BJ (cell line): ENCODE measurements around the gene SCAI. TPM values are rescaled to one million over a fixed set of nuclear protein-coding genes. Genes with fewer than 3 reads are reported as not detected.
"Not testable (repeated sequence)": the region's sequence is repeated elsewhere in the genome, so short reads cannot be mapped to it uniquely, and the experiment has no call there.

Experiments
- CTCF ChIA-PET: fragments of 350-600 bp; formaldehyde crosslinking; extraction: SDS; loops from one replicate; lab custom pipeline; 2021; ENCODE audit warnings: antibody characterized with exemption, inconsistent platforms; lab: Yijun Ruan, JAX
- POLR2A ChIA-PET: fragments of 300-600 bp; sonication (Branson Sonifier 250); formaldehyde crosslinking; extraction: SDS; loops from one replicate; lab custom pipeline; 2021; ENCODE audit warnings: antibody characterized with exemption; lab: Charles Lee
- DNase-seq: peaks from one replicate; pipeline ENCODE4 v3.0.0-alpha.2; 2011; ENCODE audit warnings: low read depth
- H3K27me3 ChIP-seq: 2 replicates; pipeline ENCODE4 v1.6.0; 2011; ENCODE audit warnings: low read length; ENCODE audit not compliant: control insufficient read depth, insufficient read depth
- H3K36me3 ChIP-seq: 2 replicates; pipeline ENCODE4 v1.5.1; 2011; ENCODE audit warnings: low read length; ENCODE audit not compliant: control insufficient read depth, insufficient read depth
- H3K4me3 ChIP-seq: 2 replicates; pipeline ENCODE4 v1.5.1; 2011; ENCODE audit warnings: low read depth, mild to moderate bottlenecking, control low read depth, low read length
- polyA plus RNA-seq: library from polyadenylated mRNA; depleted of rRNA; stranded (reverse); fragments of >200 nt; gene quantifications from 2 replicates; pipeline ENCODE4 v1.2.3, GENCODE V29; 2011
- TF ChIP-seq, protein P1 (sequence below): IDR thresholded peaks from 2 replicates; pipeline ENCODE4 v1.5.1; 2011; ENCODE audit warnings: low read depth, mild to moderate bottlenecking, control low read depth, inconsistent platforms, low read length, moderate library complexity; ENCODE audit not compliant: insufficient read depth

The SCAI gene
- polyA plus RNA-seq, 1 experiment = 2.0 TPM

DNA sequence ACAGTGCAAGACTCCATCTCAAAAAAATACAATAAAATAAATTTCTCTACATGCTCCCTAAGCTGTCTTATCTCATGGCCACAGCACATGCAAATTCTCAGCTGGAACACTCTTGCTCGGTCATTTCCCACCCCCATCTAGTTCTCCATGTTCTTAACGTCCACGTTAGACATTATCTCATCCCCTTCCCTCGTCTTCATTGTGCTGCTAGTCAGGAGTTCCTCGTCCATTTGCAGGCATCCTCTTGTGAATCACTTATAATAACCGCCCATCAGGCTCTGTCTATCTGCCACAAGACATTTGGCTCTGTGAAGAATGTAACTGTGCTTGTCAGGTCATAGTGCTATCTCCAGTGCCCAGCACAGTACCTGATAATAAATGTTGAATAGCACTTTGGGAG is 169.5 kb downstream of the SCAI start:
- Histone ChIP-seq H3K27me3 (no peaks in the 10 kb centered on the region), H3K4me3 (no peak overlapping the region), H3K36me3 (peaks cover 2% of the 10 kb centered on the region; the same call in 1 of the 2 replicates)
- ChIA-PET CTCF (interaction anchor here (0.6 kb wide), 1 partner anchor 388 kb away, joined by 3 read pairs; no protein-coding TSS in a partner anchor), POLR2A (no interaction called here)
- TF ChIP-seq, protein P1, sequence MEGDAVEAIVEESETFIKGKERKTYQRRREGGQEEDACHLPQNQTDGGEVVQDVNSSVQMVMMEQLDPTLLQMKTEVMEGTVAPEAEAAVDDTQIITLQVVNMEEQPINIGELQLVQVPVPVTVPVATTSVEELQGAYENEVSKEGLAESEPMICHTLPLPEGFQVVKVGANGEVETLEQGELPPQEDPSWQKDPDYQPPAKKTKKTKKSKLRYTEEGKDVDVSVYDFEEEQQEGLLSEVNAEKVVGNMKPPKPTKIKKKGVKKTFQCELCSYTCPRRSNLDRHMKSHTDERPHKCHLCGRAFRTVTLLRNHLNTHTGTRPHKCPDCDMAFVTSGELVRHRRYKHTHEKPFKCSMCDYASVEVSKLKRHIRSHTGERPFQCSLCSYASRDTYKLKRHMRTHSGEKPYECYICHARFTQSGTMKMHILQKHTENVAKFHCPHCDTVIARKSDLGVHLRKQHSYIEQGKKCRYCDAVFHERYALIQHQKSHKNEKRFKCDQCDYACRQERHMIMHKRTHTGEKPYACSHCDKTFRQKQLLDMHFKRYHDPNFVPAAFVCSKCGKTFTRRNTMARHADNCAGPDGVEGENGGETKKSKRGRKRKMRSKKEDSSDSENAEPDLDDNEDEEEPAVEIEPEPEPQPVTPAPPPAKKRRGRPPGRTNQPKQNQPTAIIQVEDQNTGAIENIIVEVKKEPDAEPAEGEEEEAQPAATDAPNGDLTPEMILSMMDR = no peak
- DNase-seq = no peak

DNA sequence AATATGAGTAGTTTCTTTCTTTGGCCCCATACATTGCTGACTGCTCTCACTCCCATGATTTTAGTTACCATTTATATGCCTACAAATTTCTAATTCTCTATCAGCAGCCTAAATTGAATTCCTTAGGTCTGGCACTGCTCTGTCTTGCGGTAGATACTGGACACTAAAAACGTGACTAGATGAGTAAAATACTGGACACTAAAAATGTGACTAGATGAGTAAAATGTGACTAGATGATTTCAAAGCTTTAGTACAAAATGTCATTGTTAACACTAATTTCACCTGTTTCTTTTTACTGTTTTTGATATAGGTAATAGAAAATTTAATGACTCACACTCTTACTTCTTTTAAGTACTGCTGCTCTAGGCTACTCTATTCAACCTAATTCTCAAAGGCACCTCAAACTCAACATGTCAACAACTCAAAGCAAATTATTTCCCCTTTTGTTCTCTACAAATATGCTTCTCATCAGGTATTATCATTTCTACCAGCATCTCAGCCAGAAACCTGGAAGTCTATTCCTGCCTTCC is 171.0 kb downstream of the SCAI start:
- CTCF ChIA-PET = no interaction called here
- POLR2A ChIA-PET = no interaction called here
- H3K4me3 ChIP-seq = no peak overlapping the region
- H3K36me3 ChIP-seq = peaks cover under 1% of the 10 kb centered on the region; the same call in 1 of the 2 replicates
- DNase-seq = no peak
- H3K27me3 ChIP-seq = no peaks in the 10 kb centered on the region
- TF ChIP-seq, protein P1 = no peak

DNA sequence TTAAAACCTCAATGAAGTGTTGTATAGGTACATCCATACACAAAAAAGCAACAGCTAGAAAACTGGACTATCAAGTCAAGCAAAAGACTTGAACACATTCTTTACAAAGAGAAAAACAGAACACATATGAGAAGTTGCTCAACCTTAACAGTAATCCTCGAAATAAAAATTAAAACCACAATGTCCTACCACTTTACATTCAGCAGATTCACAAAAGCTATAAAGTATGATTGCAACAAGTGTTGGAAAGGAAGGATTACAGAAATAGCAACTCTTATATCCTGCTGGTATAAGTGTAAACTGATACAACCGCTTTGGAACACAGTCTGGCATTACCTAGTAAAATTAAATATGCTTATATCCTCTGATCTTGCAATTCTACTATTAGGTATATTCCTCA is 173.9 kb downstream of the SCAI start:
- no peak for DNase-seq
- ChIA-PET POLR2A (no interaction called here), CTCF (interaction anchor here (0.5 to 1.2 kb wide), 3 partner anchors 9 to 106 kb away, joined by 3 to 5 read pairs (median 4); no protein-coding TSS in a partner anchor)

DNA sequence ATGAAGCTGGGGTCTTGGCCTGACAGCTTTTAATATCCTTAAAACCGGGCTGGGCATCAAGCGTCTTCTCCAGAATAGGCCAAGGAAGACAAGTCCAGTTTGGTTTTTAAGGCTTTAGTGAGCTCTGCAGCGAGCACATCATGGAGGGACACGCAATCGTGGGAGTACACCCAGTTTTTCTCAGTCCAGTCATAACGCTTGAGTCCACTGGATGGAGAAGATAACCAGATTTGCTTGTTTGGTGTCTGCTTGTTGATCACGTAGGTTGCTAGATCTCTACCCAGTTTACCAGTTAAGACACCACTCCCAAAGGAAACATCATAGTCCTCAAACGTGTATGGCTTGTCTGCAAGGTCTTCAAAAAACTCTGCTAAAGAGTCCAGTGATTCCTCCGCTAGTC is 175.1 kb downstream of the SCAI start:
- ChIA-PET POLR2A (no interaction called here), CTCF (no interaction called here)
- DNase-seq = no peak
- TF ChIP-seq, protein P1 = no peak
- Histone ChIP-seq H3K27me3 (no peaks in the 10 kb centered on the region), H3K36me3 (no peaks in the 10 kb centered on the region), H3K4me3 (no peak overlapping the region)

More for the DNA sequence above, 173.9 kb downstream of the SCAI start:
- Histone ChIP-seq H3K36me3 (no peaks in the 10 kb centered on the region), H3K27me3 (no peaks in the 10 kb centered on the region), H3K4me3 (no peak overlapping the region)
- TF ChIP-seq, protein P1 = no peak

DNA sequence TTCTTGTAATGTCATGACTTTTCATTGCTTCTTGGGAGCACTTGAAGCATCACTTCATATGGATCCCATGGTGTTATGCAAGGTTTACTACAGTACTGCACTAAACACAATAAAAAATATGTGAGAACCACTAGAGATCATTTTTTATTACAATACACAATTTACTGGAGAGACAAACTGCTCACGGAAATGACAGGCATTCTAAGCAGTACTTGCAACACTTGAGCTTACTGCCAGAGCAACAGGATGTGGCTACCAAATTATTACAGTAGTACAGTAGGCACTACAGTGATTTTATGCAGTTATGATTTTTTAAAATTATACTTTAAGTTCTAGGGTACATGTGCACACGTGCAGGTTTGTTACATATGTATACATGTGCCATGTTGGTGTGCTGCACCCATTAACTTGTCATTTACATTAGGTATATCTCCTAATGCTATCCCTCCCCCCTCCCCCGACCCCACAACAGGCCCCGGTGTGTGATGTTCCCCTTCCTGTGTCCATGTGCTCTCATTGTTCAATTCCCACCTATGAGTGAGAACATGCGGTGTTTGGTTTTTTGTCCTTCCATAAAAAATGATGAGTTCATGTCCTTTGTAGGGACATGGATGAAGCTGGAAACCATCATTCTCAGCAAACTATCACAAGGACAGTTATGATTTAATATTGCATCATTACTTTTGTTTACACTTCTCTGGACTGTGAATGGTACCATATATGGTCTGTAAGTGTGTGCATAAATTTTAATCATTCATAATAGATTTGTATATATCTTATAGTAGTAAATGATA is 177.4 kb downstream of the SCAI start:
- POLR2A ChIA-PET = interaction anchor here (0.5 to 0.6 kb wide), 2 partner anchors 161 to 270 kb away, joined by 8 to 9 read pairs; no protein-coding TSS in a partner anchor
- not testable (repeated sequence) for H3K4me3 ChIP-seq, H3K36me3 ChIP-seq, H3K27me3 ChIP-seq, DNase-seq
- CTCF ChIA-PET = interaction anchor here (0.6 to 1.1 kb wide), 2 partner anchors 9 to 15 kb away, joined by 3 to 4 read pairs; no protein-coding TSS in a partner anchor
